Stimulated activated CD4-positive, alpha-beta T cell treated with anti-CD3 and anti-CD28 coated beads, Interleukin-4, amount 100 ng/mL, for 4 hours (primary cell): ENCODE measurements around the gene STAM.
"Not testable (repeated sequence)": the region's sequence is repeated elsewhere in the genome, so short reads cannot be mapped to it uniquely, and the experiment has no call there.

Experiments used
- DNase-seq, 2 experiments: peaks; one replicate each; pipeline ENCODE4 v3.0.0-alpha.2; 2020

STAM gene

DNA sequence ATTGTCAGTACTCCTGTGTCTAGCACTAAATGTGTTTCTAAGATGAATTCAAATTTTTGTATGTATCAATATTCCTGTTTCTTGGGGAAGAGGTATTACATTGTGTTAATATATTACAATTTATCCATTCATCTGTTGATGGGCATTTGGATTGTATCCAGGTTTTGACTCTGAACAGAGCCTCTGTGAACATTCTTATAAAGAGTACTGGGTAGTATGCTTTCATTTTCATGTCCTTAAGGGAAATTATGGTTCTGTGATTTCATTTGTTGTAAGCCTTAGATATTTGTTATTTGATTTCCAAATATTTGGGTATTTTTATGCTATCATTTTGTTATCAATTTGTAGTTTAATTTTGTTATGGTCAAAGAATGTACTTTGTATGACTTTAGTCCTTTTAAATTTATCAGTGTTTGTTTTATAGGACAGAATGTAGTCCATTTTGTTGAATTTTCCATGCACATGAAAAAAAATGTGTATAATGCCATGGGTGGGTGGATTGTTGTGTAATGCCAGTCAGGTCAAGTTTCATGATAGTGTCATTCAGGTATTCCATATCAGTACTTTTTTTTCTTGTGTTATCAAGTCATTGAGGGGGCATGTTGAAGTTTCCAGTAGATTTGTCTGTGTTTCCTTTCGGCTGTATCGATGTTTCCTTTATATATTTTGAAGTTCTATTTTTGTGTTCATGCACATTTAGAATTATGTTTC, 38.4 kb downstream of the STAM start:
- no peak for DNase-seq

DNA sequence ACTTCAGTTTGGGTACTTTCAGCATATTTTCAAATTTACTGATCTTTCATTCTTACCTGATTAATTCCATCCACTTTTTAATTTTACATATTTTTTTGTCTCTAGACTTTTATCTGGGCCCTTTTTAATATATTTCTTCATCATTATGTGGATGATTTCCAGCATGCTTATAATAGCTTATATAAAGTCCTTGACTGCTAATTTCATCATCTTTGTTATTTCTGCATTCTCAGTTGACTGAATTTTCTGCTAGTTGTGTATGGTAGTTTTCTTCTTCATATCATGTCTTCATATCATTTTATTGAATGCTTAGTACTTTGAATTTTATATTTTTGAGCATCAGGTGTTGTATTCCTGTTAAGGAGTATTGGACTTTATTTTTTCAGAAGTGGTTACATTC, 39.6 kb downstream of the STAM start:
- no peak for DNase-seq

DNA sequence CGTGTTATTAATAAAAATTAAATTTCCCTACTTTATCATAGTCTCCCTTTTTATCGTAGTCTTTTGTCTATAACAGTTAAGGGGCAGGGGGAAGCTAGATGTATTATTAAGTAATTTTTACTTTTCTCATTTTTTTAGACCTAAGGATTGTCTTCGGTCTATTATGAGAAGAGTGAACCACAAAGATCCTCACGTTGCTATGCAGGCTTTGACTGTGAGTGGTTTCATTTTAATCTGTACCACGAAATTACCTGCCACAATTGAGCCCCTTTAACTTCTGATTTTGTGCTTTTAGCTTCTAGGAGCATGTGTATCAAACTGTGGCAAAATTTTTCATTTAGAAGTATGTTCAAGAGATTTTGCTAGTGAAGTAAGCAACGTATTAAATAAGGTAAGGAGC, 40.6 kb downstream of the STAM start:
- no peak for DNase-seq

DNA sequence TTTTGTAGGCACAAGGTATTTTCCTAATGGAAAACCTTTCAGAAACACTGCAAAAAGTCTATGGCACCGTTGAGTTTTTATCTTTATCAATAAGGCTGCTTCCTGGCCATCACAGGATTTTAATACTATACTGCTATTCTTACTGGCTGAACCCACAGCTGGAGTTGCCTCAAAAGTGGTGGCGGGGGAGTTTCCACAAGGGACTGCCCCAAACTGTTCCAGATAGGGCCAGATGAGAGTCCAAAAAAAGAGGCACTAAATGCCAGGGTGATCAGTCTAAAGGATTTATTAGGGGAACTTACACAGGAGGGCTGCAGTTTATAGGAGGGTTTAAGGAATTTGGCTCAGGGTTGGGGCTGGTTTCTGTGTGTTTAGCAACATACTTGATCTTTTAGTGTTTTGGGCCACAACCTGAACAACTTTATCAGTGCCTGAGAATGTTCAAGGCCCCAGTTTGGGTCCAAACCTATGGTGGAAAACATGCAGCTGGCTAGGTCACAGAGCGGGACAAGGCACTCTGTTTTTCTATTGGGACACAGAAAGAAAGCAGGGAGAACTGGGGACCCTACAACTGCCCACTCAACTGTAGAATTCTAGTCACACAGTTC, 41.4 kb downstream of the STAM start:
- peak; percentile 11 to 30 for DNase-seq

DNA sequence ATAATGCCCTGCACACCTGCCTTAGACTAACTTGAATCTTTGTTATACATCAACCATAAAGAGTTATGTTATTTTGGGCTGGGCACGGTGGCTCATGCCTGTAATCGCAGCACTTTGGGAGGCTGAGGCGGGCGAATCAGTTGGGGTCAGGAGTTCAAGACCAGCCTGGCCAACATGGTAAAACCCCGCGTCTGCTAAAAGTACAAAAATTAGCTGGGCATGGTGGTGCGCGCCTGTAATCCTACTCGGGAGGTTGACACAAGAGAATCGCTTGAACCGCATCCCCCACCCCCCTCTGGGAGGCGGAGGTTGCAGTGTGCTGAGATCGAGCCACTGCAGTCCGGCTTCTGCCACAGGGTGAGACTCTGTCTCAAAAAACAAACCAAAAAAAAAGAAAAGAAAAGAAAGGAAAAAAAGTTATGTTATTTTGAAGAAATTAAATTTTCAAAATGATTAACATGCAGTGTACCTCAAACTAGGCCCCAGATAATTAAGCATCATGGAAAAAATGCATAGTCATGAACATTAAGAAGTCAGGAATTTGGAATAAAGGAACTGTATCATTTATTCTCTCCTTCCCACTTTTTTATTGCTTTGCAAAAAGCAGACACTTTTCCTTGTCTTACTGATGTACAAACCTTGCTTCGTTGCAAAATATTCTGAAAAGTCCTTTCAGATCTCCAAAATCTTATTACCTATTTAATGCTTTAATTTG, 43.3 kb downstream of the STAM start:
- DNase-seq, result no peak

DNA sequence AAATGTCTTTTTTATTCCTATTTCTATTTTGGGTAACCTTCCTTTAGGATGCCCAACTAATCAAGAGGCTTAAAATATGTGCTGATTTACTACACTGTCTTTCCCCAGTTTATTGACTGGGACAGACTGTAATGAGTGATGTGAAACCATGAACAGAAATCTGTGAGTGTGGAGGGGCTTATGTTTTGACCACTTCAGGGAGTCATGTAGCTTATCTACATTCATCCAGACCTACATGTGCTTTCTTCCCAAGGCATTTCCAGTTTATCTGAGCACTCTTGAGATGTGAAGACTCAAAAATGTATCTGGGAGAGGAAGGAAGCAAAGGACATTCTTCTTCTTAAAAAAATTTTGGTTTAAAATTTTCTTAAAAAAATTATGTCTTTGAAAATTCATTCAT, 45.2 kb downstream of the STAM start:
- DNase-seq, result no peak

DNA sequence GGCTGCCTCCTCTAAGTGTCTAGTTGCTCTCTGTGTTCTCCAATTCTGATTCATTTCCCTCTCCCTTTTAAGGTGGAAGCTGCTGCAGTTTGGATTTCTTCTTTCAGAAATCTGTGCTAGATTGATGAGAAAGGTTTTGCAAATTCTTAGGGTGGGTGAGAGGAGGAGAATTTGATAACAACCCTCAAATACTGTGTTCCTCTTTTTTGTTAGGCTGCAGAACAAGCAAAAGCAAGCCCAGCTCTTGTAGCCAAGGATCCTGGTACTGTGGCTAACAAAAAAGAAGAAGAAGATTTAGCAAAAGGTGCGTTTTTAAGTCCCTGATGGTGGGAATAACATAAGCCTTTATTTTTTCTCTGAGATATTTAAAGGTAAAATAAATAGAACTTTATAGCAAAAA, 49.1 kb downstream of the STAM start:
- DNase-seq, result no peak

DNA sequence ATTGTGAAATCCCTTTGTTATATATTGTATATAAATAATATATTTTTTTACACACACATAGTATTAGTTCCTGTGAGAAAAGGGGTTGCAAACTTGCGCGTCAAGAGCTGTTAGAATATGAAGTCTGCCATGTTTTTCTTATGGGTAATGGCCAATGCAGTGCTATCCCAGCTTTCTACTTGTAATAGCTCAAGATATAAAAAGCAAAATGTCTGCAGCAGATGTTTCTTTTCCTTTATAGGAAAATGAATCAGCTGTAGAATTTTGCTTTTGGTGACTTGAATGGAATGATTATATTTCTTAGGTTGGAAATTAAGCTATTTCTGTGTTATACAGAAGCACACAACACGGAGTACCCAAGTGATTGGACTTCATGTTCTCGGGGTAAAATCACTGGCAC, 54.7 kb downstream of the STAM start:
- no peak for DNase-seq

DNA sequence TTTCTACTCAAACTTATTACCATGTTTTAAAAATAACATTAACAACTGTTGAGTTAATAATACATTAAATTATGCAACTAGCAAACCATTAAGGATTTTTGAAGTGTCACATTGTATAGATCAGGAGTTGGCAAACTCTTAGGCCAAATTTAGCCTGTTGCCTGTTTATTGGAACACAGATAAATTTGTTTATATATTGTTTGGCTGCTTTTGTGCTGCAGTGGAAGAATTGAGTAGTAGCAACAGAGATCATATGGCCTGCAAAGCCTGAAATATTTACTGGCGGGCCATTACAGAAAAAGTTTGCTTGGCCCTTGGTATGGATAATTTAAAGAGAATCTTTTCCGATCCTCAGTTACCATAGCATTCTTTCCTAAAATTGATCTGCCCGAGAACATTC, 57.4 kb downstream of the STAM start:
- DNase-seq, result no peak

DNA sequence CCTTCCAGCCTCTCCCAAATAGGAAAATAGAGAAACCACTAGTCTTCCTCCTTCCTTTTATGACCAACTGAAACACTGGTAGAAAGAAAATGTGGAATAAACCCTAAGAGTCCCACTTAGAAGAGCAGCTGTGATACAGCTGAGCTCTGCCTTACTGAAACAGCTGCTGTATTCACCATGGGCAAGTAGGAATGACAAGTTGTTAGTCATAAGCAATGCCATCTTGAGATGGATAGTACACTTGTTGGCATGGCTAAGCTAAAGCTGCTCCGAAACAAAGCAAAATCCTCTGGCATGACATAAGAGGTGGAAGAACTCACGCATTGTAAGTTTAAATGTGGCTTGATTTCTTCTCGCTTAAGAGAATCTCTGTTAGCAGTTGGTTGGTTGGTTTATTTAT, 59.8 kb downstream of the STAM start:
- DNase-seq, result no peak

DNA sequence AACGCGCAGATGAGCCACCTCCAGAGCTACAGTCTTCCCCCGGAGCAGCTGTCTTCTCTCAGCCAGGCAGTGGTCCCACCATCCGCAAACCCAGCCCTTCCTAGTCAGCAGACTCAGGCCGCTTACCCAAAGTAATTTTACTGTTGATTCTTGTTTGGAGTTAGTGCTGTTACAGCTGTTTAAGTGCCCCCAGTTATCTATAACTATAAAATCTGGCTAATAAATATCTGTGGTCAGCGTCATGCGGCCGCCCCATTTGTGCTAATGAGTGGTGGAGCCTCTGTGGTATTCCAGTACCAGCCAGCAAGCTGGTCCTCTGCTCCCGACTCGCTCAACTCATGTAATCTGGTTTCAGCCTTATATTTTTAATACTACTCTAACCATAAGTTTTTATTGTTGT, 64.9 kb downstream of the STAM start:
- no peak for DNase-seq

DNA sequence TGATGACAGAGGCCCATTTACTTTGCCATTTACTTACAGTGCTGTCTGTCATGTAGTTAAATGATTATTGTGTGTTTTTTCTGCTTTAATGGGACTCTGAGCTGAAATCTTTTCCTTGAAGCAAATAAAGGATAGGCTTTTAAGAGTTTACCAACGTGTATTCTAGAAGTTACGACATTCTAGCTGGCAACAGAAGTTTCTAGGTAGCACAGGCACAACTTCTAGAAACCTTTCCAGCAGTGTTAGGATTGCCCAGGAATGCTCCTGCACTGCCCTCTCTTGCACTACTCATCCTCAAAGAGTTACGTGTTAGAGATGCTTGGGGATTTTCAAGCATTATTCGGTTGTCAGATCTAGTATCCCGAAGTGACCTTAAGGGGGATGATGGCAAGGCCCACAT, 65.5 kb downstream of the STAM start:
- DNase-seq, result no peak

DNA sequence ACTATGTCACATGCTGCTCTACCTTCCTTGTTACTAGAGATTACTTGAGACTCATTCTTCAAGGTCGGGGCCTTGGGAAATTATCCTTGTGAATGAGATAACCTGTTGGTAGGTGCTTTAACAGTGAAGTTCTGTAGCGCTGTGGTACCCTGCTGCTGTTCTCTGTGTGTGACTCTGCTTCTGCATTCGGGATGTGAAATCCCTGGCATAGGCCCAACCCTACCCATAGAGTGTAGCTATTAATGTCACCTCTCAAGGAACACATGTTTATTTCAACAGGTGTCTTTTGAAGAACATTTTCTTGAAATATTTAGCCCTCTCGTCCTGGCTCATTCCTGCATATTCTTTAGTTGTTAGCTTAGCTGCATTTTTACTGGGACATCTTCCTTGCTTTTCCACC, 66.2 kb downstream of the STAM start:
- DNase-seq, result no peak

DNA sequence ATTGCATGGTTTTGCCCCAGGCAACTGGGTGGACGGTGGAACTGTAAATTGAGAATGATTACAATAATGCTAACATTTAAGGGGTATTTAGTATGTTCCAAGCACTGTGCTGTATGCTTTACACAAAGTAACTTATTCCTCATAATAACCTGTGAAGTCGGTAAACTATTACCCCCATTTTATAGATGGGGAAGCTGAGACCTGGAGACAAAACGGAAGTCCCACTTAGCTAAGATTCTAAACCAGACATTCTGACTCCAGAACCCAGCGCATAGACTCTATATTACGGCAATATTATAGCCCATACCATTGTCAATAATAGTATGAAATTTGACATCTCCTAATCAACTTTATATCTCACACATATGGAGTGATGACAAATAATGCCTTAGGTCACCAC, 68.1 kb downstream of the STAM start:
- no peak for DNase-seq

DNA sequence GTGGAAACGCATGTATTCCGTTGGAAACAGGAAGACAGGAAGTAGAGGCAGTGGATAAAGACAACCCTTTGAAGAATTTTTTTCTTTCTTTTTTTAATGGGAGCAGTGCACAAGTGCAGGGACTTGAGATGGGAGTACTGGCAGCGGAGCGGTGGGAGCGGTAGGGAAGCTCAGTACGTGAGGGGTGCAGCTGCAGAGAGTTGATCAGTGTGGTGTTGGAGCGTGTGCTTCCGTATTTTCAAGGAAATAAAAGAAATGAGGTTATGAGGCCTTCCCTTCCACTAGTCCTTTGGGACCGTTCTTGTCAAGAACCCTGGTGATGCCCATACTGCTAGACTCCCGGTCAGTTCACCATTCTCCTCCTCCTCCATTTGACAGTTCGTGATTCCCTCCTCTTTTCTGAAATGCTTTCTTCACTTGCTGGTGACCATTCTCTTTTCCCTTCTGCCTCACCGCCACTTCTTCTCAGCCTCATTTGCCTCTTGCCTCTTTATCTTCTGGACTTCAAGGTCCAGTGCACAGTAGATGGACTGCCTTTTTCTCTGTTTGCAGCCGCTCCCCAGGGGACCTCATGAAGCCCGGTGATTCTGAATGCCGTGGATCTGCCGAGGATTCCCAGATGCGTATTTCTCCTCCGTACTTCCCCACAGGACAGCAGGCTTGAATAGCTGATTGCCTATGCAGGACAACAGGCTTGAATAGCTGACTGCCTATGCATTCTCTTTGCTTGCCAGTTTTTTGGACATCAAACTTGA, 68.9 kb downstream of the STAM start:
- no peak for DNase-seq

DNA sequence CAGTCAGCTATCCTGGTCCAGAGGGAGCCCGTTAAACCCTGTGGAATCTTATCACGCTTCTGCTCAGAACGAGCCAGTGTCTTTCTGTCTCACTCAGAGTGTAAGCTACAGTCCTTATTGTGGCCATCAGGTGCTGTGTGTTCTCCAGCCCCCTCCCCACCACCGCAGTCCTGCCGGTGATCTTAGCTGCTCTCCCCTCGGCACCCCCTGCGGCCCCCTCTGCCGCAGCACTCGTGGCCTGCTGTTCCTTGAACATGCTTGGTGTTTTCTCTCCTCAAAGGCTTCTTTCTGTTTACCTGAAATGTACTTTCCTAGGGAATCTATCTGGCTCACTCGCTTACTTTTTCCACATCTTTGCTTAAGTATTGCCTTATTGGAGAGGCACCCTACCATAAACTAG, 69.8 kb downstream of the STAM start:
- DNase-seq, result no peak

DNA sequence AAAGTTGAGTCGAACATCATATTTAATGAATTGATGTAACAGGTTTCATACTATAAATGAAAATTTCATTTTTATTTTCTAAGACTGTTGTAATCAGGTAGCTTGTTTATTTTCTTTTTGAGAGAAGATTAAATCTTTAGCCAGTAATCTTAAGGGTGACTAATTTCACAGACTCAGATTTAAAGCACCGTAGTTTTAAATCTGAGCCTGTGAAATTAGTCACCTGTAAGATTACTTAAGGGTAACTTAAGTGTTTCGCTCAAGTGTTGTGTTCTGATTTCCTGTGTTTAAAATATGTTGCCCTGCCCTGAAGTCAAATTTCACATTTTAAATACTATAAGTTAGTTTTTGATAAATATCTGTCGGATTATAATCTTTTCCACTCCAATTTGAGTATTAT, 72.2 kb downstream of the STAM start:
- DNase-seq, result no peak

DNA sequence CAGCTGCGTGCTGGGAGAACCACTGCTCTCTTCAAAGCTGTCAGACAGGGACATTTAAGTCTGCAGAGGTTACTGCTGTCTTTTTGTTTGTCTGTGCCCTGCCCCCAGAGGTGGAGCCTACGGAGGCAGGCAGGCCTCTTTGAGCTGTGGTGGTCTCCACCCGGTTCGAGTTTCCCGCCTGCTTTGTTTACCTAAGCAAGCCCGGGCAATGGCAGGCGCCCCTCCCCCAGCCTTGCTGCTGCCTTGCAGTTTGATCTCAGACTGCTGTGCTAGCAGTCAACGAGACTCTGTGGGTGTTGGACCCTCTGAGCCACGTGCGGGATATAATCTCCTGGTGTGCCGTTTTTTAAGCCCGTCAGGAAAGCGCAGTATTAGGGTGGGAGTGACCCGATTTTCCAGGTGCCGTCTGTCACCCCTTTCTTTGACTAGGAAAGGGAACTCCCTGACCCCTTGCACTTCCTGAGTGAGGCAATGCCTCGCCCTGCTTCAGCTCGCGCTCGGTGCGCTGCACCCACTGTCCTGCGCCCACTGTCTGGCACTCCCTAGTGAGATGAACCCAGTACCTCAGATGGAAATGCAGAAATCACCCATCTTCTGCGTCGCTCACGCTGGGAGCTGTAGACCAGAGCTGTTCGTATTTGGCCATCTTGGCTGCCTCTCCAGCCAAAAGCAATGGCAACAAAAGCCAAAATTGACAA, 78.5 kb downstream of the STAM start:
- DNase-seq, result not testable (repeated sequence)

DNA sequence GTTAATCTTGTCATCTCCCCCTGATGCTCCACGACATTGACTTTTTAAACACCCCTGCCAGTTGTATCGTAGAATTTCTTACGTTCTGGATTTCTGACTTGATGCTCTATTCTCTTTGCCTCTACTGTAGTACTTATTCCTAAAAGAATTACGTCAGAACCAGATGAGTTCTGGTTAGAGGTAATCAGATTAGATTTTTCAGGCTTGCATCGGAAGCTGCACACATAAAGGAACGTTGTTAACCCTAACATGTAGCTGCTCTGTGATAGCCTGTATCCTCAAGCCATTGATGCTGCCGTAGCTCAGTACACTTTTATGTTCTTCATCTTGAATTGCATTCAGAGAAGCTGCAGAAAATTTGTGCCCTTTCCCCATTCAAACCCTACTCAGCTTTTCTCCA, 81.8 kb downstream of the STAM start:
- DNase-seq, result no peak

DNA sequence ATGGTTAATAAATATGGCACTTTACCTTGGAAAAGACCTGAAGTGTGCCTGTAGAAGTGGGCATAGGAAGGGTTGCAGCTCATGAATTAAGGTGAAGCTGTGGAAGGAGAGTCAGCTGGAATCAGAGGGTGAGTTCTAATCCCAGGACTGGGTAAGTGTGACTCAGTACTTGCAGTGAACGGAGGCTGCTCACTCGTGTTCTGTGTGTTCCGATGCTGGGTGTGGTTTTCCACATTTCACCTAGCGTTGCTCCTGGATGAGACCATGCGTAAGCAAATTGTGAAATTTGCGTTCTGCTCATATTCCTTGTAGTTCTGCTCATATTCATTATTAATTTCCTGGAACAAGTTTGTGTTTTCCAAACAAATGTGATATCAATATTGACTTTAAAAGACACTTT, 85.7 kb downstream of the STAM start:
- DNase-seq, result no peak

DNA sequence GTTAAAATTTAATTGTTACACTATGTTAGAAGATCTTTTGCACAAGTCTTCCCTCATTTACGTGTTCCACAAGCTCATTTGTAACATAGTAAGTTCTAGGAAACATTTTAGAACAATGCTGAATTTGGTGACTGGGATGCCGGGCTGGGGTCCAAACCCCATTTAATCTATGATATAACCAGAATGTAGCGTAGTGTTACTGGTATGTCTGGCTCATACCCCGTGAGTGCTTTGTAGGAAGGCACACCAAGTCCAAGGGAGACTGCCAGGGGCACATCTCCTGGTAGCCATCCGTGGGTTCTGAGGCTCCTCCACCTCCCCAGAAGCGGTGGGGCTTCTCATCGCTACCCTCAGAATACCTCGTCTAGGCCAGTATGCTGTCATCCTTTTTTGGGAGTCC, 86.7 kb downstream of the STAM start:
- DNase-seq, result no peak

DNA sequence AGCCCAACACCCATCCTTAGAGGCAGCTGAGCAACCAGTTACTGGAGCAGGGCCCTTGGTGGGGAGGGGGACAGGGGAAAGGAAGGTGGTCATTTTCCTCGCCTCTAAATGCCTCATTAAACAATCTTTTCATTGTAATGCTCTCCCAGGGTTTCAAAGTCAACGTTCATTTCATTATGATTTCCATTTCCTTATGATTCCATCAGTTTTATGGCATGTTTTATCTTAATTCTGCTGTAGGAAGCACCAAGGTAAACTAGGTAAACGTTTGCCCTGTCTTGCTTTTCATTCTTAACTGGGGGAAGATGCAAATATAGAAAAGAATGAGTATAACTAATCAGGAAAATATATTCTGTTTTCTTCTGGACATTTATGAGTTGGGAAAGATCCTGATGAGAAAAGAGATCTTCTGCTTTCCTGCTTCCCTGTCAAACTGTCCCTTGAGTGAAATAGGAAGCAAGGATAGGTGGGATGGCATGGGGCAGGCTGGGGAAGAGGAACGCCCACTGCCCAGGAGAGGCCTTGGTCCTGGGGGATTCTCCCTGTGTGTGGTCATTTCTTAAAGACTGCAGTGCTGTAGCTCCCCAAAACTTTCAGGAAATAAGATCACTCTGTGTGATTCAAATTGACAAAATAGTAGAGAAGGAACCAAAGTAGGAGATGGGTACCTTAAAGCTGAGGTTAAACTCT, 87.5 kb downstream of the STAM start:
- DNase-seq, result no peak

DNA sequence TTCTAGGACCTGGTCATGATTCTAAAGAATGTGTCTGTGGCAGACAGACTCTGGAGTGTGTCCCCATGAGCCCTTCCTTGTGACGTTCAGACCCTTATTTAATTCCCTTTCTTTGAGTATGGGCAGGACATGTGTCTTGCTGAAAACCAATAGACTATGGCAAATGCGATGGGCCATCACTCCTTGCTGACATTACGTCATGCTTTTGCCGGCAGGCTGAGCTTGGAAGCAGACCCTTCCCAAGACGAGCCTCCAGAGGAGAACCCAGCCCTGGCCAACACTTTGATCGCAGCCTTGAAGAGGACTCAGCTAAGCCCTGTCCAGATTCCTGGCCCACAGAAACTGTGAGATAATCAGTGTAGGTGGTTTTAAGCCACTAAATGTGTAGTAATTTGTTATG, 89.7 kb downstream of the STAM start:
- no peak for DNase-seq
